ENCODE results near the gene RPL31.

The RPL31 gene

DNA sequence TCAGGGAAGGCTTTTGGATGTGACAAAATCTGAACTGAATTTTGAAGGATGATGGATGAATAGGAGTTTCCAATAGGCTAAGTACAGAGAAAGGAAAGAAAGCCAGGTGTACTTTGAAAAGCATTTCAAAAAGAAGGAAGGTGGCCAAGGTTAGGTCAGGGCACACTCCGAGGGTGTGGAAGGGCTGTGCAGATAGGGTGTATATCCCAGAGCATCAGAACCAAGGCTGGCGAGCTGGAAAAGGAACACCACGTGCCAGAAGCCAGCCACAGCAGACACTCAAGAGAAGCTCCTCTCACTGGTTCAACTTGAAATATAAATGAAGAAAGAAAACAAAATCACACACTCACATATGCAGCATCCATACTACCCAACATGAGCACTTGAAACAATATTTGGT lies 51.0 kb downstream of the RPL31 start:
- TF ChIP-seq, protein P1, sequence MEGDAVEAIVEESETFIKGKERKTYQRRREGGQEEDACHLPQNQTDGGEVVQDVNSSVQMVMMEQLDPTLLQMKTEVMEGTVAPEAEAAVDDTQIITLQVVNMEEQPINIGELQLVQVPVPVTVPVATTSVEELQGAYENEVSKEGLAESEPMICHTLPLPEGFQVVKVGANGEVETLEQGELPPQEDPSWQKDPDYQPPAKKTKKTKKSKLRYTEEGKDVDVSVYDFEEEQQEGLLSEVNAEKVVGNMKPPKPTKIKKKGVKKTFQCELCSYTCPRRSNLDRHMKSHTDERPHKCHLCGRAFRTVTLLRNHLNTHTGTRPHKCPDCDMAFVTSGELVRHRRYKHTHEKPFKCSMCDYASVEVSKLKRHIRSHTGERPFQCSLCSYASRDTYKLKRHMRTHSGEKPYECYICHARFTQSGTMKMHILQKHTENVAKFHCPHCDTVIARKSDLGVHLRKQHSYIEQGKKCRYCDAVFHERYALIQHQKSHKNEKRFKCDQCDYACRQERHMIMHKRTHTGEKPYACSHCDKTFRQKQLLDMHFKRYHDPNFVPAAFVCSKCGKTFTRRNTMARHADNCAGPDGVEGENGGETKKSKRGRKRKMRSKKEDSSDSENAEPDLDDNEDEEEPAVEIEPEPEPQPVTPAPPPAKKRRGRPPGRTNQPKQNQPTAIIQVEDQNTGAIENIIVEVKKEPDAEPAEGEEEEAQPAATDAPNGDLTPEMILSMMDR (IDR thresholded peaks at IDR 0.05), result no peak
- no peak overlapping the region for H3K27ac ChIP-seq
- H3K36me3 ChIP-seq, result peaks cover 27% of the 10 kb centered on the region
- no peaks in the 10 kb centered on the region for H3K9me3 ChIP-seq
- no peaks in the 10 kb centered on the region for H3K27me3 ChIP-seq
- H3K4me3 ChIP-seq (ENCODE audit: low read depth in 1 of 2, low read length in 1 of 2), result no peak overlapping the region
- H3K4me1 ChIP-seq (ENCODE audit: control insufficient read depth in 1 of 2, insufficient read depth in 1 of 2, low read depth in 1 of 2, low read length in 1 of 2), result peaks cover 31 to 34% of the 10 kb centered on the region in 2 experiments

Measured in neutrophil (primary cell).